CD4-positive, alpha-beta memory T cell (primary cell): Measurements from ENCODE around the gene RANBP6. TPM values are rescaled to one million over a fixed set of nuclear protein-coding genes. Genes with fewer than 3 reads are reported as not detected.

Source experiments
- microRNA-seq: library from miRNA; unstranded; fragments of <30 nt; microRNA quantifications from one replicate; pipeline ENCODE4 v1.2.0, GENCODE V29; 2021; ENCODE audit warnings: borderline replicate concordance, borderline number of aligned reads, borderline microRNAs expressed, mixed read lengths
- polyA plus RNA-seq, 2 donors: library from polyadenylated mRNA; unstranded; fragments of 300-500 nt; fragmentation: Illumina TruSeq; gene quantifications; one replicate each; pipeline ENCODE4 v1.2.3, GENCODE V29; 2021
- total RNA-seq, 2 experiments: library from RNA; stranded (reverse); gene quantifications; one replicate each; pipeline ENCODE4 v1.2.3, GENCODE V29; 2021

Gene RANBP6
- total and polyA plus RNA-seq, 4 experiments from 2014 or later, result 20.4 to 36.7 (median 30.3) TPM

Small RNA genes within 50 kb of the gene (microRNA-seq; reads per million reads assigned to microRNA genes)
- not detected for gene MIR4665

Other genes starting within 250 kb of the RANBP6 start
- gene ERMP1, start 182.5 kb downstream of the RANBP6 start, total RNA-seq, result 10 to 100 TPM; 22.8 to 24.5 TPM
- gene ERMP1, start 182.5 kb downstream of the RANBP6 start, polyA plus RNA-seq, result 10 to 100 TPM; 11.6 to 12.4 TPM
- not detected for gene MLANA, start 124.7 kb downstream of the RANBP6 start, total RNA-seq
- gene MLANA, start 124.7 kb downstream of the RANBP6 start, polyA plus RNA-seq, result under 1 TPM in 1 of 2 donors, not detected in 1; 0.59 TPM
- not detected for gene IL33, start 200.2 kb upstream of the RANBP6 start, total RNA-seq
- gene IL33, start 200.2 kb upstream of the RANBP6 start, polyA plus RNA-seq, result not detected